Measurements from ENCODE around the gene LIMS1. TPM values are rescaled to one million over a fixed set of nuclear protein-coding genes. Genes with fewer than 3 reads are reported as not detected.

LIMS1 gene
- total RNA-seq, 2 donors from 2014 or later: 82.9 to 90.4 TPM

GRCh38 chr2:108574332-108574731 lies 40.1 kb downstream of the LIMS1 start:
- DNase-seq (ENCODE audit: low spot score): no peak
- Histone ChIP-seq H3K4me1 (replicated peaks) (no peaks in the 10 kb centered on the region), H3K27ac (no peak overlapping the region), H3K4me3 (no peak overlapping the region), H3K9me3 (no peaks in the 10 kb centered on the region), H3K36me3 (no peaks in the 10 kb centered on the region), H3K27me3 (replicated peaks; ENCODE audit: insufficient read depth) (no peaks in the 10 kb centered on the region)
- whole genome bisulfite sequencing: 79% methylated on average over 2 of the region's 2 CpGs
- intact Hi-C loops (cut with DNase I): no loop called here
- TF ChIP-seq POLR2AphosphoS5 (IDR thresholded peaks at IDR 0.05) (no peak), CTCF (IDR thresholded peaks at IDR 0.05) (no peak), POLR2A (IDR thresholded peaks at IDR 0.05) (no peak)

DNA sequence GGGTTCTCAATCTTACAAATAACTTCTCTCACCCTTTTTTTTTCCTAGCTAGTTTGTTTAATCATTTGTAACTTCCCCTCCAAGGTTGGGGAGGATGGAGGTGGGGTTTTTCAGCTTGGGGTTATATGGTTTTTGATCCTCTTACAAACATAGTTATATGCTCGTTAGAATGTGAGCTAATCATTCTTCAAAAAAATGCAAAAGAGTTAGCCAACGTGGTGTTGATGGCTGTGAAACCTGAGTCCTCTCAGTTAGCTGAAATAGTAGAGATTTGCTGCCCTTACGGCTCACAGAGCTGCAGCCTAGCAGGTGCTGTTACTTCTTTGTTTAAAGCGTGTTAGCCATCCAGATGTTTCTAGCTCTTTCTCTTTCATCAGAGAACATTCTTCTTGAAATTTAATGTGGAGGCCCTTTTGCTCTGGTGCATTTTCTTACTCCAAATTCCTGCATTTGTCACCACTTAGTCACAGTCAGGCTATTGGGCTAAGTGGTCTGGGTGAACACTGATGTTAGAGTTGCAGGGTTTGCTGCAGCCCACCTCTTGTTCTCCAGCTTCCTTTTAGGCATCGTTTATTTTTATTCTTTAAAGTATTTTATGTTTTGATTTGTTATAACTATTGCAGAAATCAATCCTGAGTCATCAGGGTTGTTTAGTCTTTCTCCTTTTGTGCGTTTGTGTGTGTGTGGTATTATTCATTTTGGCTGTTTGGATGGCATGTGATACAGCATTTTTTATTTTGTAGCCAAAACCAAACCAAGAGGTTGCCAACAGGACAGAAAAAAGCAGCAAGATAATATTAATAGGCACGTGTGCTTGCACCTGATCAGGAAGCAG lies 41.1 kb downstream of the LIMS1 start:
- intact Hi-C loops (cut with DNase I): no loop called here
- Histone ChIP-seq H3K9me3 (no peaks in the 10 kb centered on the region), H3K4me1 (replicated peaks) (no peaks in the 10 kb centered on the region), H3K36me3 (no peaks in the 10 kb centered on the region), H3K4me3 (no peak overlapping the region), H3K27me3 (replicated peaks; ENCODE audit: insufficient read depth) (no peaks in the 10 kb centered on the region), H3K27ac (no peak overlapping the region)
- no peak for DNase-seq (ENCODE audit: low spot score)
- TF ChIP-seq POLR2AphosphoS5 (IDR thresholded peaks at IDR 0.05) (no peak), POLR2A (IDR thresholded peaks at IDR 0.05) (no peak), CTCF (IDR thresholded peaks at IDR 0.05) (no peak)
- 45% methylated on average over 7 of the region's 7 CpGs for WGBS

- Histone ChIP-seq H3K36me3 (no peaks in the 10 kb centered on the region), H3K27ac (no peak overlapping the region), H3K9me3 (no peaks in the 10 kb centered on the region), H3K4me1 (replicated peaks) (no peaks in the 10 kb centered on the region), H3K4me3 (no peak overlapping the region), H3K27me3 (replicated peaks; ENCODE audit: insufficient read depth) (no peaks in the 10 kb centered on the region)
- DNase-seq (ENCODE audit: low spot score): no peak
- intact Hi-C loops (cut with DNase I): no loop called here
- 95% methylated on average over 9 of the region's 9 CpGs for WGBS
- TF ChIP-seq POLR2A (IDR thresholded peaks at IDR 0.05) (no peak), CTCF (IDR thresholded peaks at IDR 0.05) (no peak)
Measured at GRCh38 chr2:108577099-108577498, 42.8 kb downstream of the LIMS1 start.

- WGBS: 64% methylated on average over 6 of the region's 6 CpGs
- H3K27me3 ChIP-seq (replicated peaks; ENCODE audit: insufficient read depth): no peaks in the 10 kb centered on the region
- H3K4me1 ChIP-seq (replicated peaks): no peaks in the 10 kb centered on the region
- no peaks in the 10 kb centered on the region for H3K9me3 ChIP-seq
- H3K36me3 ChIP-seq: no peaks in the 10 kb centered on the region
- TF ChIP-seq POLR2AphosphoS5 (IDR thresholded peaks at IDR 0.05) (no peak), POLR2A (IDR thresholded peaks at IDR 0.05) (no peak), CTCF (IDR thresholded peaks at IDR 0.05) (no peak)
- no peak for DNase-seq (ENCODE audit: low spot score)
- intact Hi-C loops (cut with DNase I): loop anchor here (5.0 to 10.0 kb wide), 3 partner anchors 42 to 365 kb away; no protein-coding TSS in a partner anchor
- no peak overlapping the region for H3K4me3 ChIP-seq
- H3K27ac ChIP-seq: no peak overlapping the region
Measured at GRCh38 chr2:108579623-108580022, 45.4 kb downstream of the LIMS1 start.

- intact Hi-C loops (cut with DNase I): loop anchor here (5.0 to 10.0 kb wide), 3 partner anchors 43 to 365 kb away; no protein-coding TSS in a partner anchor
- 71% methylated on average over 1 of the region's 1 CpG for WGBS
- Histone ChIP-seq H3K4me1 (replicated peaks) (no peaks in the 10 kb centered on the region), H3K27ac (no peak overlapping the region), H3K9me3 (no peaks in the 10 kb centered on the region), H3K27me3 (replicated peaks; ENCODE audit: insufficient read depth) (no peaks in the 10 kb centered on the region), H3K4me3 (no peak overlapping the region), H3K36me3 (no peaks in the 10 kb centered on the region)
- no peak for DNase-seq (ENCODE audit: low spot score)
- TF ChIP-seq POLR2A (IDR thresholded peaks at IDR 0.05): no peak
- no peak for TF ChIP-seq POLR2AphosphoS5 (IDR thresholded peaks at IDR 0.05)
- no peak for TF ChIP-seq CTCF (IDR thresholded peaks at IDR 0.05)
Measured at GRCh38 chr2:108580050-108580449, 45.8 kb downstream of the LIMS1 start.

Measured in prostate gland (tissue), 2 donors.